ENCODE results near the gene NKAPL. TPM values are rescaled to one million over a fixed set of nuclear protein-coding genes. Genes with fewer than 3 reads are reported as not detected.

The NKAPL gene
- total and polyA plus RNA-seq, 2 donors (not counting 3 experiments of a cell fraction or from before 2014, with no cell fraction given): 0.72 to 1.1 TPM

DNA sequence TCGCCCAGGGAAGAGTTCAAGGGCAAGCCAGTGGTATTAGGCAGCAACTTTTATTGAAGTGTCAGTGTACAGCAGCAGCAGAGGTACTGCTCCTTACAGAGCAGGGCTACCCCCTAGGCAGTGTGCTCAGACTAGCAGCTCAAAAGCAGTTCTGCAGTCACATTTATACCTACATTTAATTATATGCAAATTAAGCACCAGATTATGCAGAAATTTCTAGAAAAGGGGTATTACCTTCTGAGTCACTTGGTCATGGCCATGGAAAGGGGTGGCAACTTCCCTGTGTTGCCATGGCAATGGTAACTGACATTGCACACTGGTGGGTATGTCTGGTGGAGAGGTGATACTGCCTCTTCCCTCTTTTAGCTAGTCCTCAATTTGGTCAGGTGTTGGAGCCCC, 5.0 kb upstream of the NKAPL start:
- intact Hi-C loops (cut with micrococcal nuclease) (no loop called here), dilution Hi-C loops (cut with MboI; ENCODE audit: extremely low pct_ligation_motif_present, low sequenced_read_pairs) (no loop called here)
- ChIA-PET POLR2A (no interaction called here), CTCF (interaction anchor here (3.9 kb wide), 1 partner anchor 13 kb away, joined by 17 read pairs; the partner anchor contains the start of gene ZSCAN26)
- no peak overlapping the region for H3K4me2 ChIP-seq (ENCODE audit: insufficient read depth, low read length)
- H3K79me2 ChIP-seq (ENCODE audit: control insufficient read depth, insufficient read depth, low read length): no peaks in the 10 kb centered on the region
- peaks cover 0 to 2% of the 10 kb centered on the region in 2 experiments for H3K27me3 ChIP-seq (ENCODE audit: control insufficient read depth in 2 of 2, insufficient read depth in 2 of 2, low read length in 2 of 2)
- H3K9me1 ChIP-seq (replicated peaks; ENCODE audit: control insufficient read depth, extremely low read depth, insufficient read depth, low read length): no peaks in the 10 kb centered on the region
- H4K20me1 ChIP-seq (replicated peaks; ENCODE audit: control insufficient read depth, extremely low read depth, insufficient read depth, low read length): no peaks in the 10 kb centered on the region
- no peak for FAIRE-seq
- no peaks in the 10 kb centered on the region for H3K9me3 ChIP-seq (replicated peaks; ENCODE audit: control insufficient read depth, insufficient read depth, low read length)
- no peak overlapping the region for H3K27ac ChIP-seq (ENCODE audit: insufficient read depth, low read depth, low read length)
- H3K4me1 ChIP-seq (ENCODE audit: control insufficient read depth, extremely low read depth, insufficient read depth, low read length): peaks cover 15% of the 10 kb centered on the region
- no peak overlapping the region for H3K4me3 ChIP-seq (replicated peaks in 1 of 3; ENCODE audit: insufficient read depth in 1 of 3, low read depth in 1 of 3, low read length in 3 of 3)
- H3K9ac ChIP-seq (replicated peaks; ENCODE audit: extremely low read depth, insufficient read depth, low read length): no peak overlapping the region
- H2AFZ ChIP-seq (ENCODE audit: low read depth, low read length): no peak overlapping the region
- BruUV-seq (replicated peaks): no TSS peak
- no peak for DNase-seq (ENCODE audit: low read depth, low spot score)
- no peaks in the 10 kb centered on the region for H3K36me3 ChIP-seq (ENCODE audit: control insufficient read depth in 2 of 2, extremely low read depth in 1 of 2, insufficient read depth in 2 of 2, low read length in 2 of 2)
- no peak for TF ChIP-seq GATA2 (IDR thresholded peaks at IDR 0.05; ENCODE audit: insufficient read depth, insufficient read length, low read depth, low read length)
- no peak for TF ChIP-seq FOS (IDR thresholded peaks at IDR 0.05; ENCODE audit: borderline replicate concordance, insufficient read depth, low read length)
- no peak for TF ChIP-seq MYC (IDR thresholded peaks at IDR 0.05; ENCODE audit: low read depth, low read length)
- no peak for TF ChIP-seq MAX (IDR thresholded peaks at IDR 0.05; ENCODE audit: insufficient read depth, insufficient read length)
- TF ChIP-seq POLR2A (IDR thresholded peaks at IDR 0.05; ENCODE audit: low read depth, low read length): no peak
- TF ChIP-seq POLR2AphosphoS5 (IDR thresholded peaks at IDR 0.05; ENCODE audit: insufficient read depth, low read depth, low read length): no peak
- TF ChIP-seq, protein P1, sequence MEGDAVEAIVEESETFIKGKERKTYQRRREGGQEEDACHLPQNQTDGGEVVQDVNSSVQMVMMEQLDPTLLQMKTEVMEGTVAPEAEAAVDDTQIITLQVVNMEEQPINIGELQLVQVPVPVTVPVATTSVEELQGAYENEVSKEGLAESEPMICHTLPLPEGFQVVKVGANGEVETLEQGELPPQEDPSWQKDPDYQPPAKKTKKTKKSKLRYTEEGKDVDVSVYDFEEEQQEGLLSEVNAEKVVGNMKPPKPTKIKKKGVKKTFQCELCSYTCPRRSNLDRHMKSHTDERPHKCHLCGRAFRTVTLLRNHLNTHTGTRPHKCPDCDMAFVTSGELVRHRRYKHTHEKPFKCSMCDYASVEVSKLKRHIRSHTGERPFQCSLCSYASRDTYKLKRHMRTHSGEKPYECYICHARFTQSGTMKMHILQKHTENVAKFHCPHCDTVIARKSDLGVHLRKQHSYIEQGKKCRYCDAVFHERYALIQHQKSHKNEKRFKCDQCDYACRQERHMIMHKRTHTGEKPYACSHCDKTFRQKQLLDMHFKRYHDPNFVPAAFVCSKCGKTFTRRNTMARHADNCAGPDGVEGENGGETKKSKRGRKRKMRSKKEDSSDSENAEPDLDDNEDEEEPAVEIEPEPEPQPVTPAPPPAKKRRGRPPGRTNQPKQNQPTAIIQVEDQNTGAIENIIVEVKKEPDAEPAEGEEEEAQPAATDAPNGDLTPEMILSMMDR (IDR thresholded peaks at IDR 0.05; ENCODE audit: extremely low read depth in 1 of 2, insufficient read depth in 1 of 2, low read depth in 1 of 2, low read length in 2 of 2): no peak
- no peak for TF ChIP-seq JUN (IDR thresholded peaks at IDR 0.05; ENCODE audit: borderline replicate concordance, insufficient read depth, insufficient read length, low read depth)
- TF ChIP-seq EZH2 (IDR thresholded peaks at IDR 0.05; ENCODE audit: borderline replicate concordance, low read depth, low read length, severe bottlenecking): no peak
